Measurements from ENCODE around the gene EPHB2.
"Not testable (repeated sequence)": the region's sequence is repeated elsewhere in the genome, so short reads cannot be mapped to it uniquely, and the experiment has no call there.

EPHB2 gene

DNA sequence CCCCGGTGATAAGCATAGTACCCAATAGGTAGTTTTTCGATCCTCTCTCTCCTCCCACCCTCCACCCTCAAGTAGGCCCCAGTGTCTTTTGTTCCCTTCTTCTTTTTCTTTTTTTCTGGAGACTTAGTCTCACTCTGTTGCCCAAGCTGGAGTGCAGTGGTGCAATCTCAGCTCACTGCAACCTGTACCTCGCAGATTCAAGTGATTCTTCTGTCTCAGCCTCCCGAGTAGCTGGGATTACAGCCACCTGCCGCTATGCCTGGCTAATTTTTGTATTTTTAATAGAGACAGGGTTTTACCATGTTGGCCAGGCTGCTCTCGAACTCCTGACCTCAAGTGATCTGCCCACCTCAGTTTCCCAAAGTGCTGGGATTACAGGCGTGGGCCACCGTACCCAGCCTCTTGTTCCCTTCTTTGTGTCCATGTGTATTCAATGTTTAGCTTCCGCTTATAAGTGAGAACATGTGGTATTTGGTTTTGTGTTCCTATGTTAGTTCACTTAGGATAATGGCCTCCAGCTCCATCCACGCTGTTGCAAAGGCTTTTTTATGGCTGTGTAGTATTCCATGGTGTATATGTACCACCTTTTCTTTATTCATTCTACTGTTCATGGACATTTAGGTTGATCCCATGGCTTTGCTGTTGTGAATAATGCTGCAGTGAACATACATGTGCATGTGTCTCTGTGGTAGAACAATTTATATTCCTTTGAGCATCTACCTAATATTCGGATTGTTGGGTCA is 133.0 kb downstream of the EPHB2 start:
- DNase-seq = not testable (repeated sequence)

- DNase-seq = no peak
Measured at GRCh38 chr1:22844621-22845020, 134.0 kb downstream of the EPHB2 start.

DNA sequence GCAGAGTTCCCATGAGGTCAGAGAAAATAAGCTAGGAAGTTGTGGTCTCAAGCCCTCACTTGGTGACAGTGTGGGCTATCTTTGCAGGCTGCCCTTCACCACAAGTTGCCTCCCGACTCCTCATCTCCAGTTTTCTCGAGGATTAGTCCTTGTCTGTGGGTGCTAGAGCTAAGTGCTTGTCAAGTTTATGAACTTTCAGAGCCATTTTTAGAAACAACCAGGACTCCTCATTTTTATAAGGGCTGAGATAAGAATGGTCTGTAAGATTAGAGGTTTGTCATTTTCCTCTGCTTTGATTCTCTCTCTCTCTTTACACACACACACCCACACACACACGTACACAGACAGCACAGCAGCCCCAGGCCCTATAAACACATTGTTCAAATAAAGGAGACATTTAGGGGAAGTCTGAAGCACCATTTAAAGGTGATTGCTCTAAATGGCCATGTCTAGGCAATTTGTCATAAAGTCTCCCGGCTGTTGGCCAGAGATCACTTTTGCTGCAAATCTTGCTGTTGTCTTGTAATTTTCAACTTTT is 134.8 kb downstream of the EPHB2 start:
- no peak for DNase-seq

DNA sequence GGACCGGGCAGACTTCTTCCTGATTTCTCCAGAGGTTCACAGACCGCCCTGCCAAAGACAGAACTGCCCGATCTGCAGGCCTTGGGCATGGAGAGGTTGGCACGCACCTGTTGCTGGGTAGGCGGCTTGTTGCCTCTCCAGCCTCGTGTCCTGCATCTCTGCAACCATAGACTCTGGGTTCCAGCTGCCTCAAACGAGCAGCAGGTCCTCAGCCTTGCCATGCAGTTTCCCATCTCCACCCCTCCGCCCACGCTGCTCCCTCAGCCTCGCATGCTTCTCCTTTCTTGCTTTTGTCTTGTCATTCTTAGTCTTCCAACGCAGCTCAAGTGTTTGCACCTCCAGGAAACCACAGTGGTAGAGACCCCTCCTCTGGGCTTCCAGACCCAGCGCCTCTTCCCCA is 135.8 kb downstream of the EPHB2 start:
- no peak for DNase-seq

DNA sequence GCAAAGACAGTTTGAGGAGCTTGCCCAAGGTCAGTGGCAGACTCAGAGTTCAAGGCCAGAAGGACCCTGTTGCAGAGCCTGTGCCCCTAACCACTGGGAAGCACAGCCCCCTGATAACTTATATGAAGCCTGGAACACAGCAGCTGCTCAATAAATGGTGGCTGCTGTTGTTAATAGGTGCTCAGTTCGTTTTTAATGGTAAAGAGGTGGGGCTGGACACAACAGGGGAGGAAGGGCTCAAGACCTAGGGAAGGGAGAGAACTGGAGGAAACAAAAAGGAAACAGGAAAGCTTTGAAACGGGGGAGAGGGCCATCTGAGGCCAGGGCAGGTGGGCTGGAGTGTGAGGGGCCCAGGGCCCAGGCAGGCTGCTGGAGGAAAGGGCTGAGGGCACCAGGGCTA is 136.6 kb downstream of the EPHB2 start:
- no peak for DNase-seq

GRCh38 chr1:22847709-22848108 is 137.1 kb downstream of the EPHB2 start:
- DNase-seq = no peak

- DNase-seq = no peak
Measured at GRCh38 chr1:22848405-22848804, 137.8 kb downstream of the EPHB2 start.

GRCh38 chr1:22849770-22850169 is 139.1 kb downstream of the EPHB2 start:
- no peak for DNase-seq

- DNase-seq = no peak
Measured at GRCh38 chr1:22850281-22850680, 139.6 kb downstream of the EPHB2 start.

GRCh38 chr1:22850681-22851080 is 140.0 kb downstream of the EPHB2 start:
- no peak for DNase-seq

DNA sequence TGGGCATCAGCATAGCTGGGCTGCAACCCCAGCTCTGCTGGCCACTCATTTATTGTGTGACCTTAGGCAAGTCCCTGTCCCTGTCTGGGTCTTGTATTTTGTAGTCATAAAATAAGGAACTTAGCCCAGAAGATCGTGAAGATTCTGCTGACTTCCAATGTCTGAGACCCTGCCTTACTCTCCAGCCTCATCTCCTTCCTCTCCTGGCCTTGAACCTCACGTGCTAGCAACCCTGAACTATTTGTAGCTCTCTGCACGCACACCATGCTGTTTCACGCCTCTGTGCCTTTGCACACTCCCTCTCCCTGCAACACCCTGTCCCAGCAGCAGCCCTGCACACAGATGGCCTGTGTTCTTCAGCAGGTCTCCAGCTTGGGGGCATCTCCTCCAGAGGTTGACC is 140.9 kb downstream of the EPHB2 start:
- peak; percentile 28 for DNase-seq

- DNase-seq = peak; percentile 53
Measured at GRCh38 chr1:22852144-22852655, 141.6 kb downstream of the EPHB2 start.

GRCh38 chr1:22853651-22854185 is 143.1 kb downstream of the EPHB2 start:
- no peak for DNase-seq

DNA sequence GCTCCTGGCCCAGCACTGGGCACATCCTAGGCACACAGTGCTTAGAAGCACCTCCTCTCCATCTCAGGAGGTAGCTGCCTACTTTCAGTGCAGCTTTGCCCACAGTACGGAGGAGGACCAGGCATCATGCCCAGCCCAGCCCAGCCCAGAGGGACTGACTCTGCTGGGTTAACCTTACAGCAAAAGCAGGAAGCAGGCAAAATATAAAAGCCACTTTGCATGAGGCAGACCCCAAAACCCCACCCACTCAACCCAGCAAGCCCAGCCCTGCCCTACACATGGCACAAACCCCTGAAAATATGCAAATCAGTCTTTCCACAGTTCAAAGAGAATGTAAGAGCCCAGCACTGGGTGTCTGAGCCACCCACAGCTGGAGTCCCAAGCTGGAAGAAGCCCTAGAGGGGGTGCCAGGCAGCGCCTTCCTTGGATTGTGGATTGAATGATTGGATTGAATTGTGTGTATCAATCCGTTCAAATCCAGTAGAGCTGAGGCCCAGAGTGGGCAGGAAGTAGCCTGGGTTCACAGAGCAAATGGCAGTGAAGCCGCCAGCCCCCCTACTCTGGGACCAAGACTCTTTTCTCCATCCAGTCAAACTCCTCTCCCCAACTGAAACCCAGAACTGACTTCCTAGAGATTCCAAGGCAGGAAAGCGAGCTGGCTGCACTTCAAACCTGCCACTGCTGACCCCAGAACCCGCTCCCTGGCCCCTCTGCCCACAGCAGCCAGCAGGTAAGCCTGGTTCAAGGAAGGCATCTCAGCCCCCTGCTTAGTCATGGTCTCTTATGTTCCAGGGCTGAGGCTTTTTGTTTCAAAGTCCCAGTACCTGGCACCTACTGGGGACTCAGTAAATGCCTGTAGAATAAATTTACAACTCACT is 144.3 kb downstream of the EPHB2 start:
- no peak for DNase-seq

- DNase-seq = no peak
Measured at GRCh38 chr1:22855668-22856606, 145.3 kb downstream of the EPHB2 start.

DNA sequence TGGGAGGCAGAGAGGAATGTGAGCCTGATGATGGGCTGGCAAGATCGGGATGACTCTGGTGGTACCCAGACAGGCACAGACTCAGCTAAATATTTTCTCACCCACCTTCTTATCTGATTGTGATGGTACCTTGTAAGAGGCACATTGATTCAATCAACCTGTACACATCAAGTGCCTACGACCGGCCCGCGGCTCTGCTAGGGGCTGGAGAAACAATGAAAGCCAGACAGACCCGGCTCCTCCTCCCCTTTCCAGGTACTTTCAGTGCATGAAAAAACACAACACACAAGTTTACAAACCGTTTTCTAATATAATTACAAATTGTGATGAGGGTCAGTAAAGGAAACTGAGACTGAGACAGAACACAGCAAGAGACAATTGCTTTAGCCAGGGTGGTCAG is 147.0 kb downstream of the EPHB2 start:
- DNase-seq = no peak

GRCh38 chr1:22860414-22860800 is 149.8 kb downstream of the EPHB2 start:
- DNase-seq = no peak

GRCh38 chr1:22860883-22861385 is 150.3 kb downstream of the EPHB2 start:
- DNase-seq = no peak

- peak; percentile 79 for DNase-seq
Measured at GRCh38 chr1:22861764-22862440, 151.3 kb downstream of the EPHB2 start.

DNA sequence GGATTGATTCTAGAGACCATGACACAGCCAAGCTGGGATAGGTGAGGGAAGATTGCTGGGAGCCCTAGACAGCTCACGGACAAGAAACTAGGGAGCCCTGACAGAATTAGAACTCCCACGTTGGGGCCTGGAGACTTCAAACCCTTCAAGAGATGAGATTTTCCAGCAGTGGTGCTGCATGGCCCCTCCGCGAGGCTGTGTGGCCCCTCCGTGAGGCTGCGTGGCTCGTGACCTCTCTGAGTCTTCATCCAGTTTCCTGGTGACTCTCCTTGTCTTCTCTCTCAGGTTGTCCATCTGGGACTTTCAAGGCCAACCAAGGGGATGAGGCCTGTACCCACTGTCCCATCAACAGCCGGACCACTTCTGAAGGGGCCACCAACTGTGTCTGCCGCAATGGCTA is 152.1 kb downstream of the EPHB2 start:
- no peak for DNase-seq

GRCh38 chr1:22863766-22864165 is 153.1 kb downstream of the EPHB2 start:
- no peak for DNase-seq
